GM21825 (cell line): Measurements from ENCODE around the gene TRABD.
"Not testable (repeated sequence)": the region's sequence is repeated elsewhere in the genome, so short reads cannot be mapped to it uniquely, and the experiment has no call there.

ENCODE experiments used
- ATAC-seq: cut with Tn5 transposase; IDR thresholded peaks from one replicate; pipeline ENCODE4 v1.9.1; 2021; ENCODE audit warnings: mild to moderate bottlenecking, moderate library complexity; ENCODE audit not compliant: unreplicated experiment

Gene TRABD

GRCh38 chr22:50151571-50152537, 33.9 kb upstream of the TRABD start:
- ATAC-seq, result no peak

DNA sequence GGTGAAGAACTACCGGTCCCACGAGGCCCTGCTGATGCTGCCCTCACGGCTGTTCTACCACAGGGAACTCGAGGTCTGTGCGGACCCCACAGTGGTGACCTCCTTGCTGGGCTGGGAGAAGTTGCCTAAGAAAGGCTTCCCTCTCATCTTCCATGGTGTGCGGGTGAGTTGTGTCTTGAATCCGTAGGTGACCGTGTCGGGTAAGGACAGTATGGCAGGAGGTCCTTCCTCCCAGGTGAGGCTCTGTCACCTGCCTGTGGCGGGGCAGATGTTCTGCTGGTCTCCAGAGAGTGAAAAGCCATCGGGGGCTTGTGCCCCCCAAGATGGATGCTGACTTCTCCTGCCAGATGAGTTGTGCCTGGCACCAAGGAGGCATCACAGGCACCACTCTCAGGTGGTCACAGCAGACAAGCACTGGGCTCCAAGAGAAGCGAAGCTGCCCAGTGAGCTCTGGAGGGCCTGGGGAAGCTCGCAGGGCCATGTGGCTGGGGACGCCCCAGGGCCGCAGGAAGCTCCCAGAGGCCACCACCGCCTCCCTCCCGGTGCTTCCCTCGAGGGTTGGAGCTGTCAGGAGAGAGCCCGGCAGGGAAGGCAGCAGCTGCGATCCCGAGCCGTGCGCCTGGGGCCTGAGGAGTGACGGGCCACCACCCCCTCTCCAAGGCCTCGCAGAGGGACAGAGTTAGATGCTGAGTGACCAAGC, 32.5 kb upstream of the TRABD start:
- ATAC-seq, result no peak

DNA sequence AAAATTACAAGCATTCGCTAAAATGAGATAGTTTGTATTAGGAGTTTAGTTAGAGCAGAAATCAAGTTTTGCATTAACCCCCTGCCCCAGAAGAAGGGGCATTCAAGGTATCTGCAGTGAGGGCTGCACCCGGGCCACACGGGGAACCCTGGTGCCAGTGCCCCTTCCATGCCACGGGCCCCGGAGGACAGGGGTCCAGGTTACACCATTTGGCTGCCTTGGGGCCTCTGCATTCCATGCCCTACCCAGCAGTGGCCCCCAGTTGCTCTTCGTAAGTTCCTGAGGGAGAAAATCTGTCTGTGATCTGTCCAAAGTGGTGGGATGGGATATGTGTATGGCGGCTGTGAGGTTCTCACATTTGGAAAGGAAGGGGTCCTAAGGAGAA, 32.0 kb upstream of the TRABD start:
- no peak for ATAC-seq

DNA sequence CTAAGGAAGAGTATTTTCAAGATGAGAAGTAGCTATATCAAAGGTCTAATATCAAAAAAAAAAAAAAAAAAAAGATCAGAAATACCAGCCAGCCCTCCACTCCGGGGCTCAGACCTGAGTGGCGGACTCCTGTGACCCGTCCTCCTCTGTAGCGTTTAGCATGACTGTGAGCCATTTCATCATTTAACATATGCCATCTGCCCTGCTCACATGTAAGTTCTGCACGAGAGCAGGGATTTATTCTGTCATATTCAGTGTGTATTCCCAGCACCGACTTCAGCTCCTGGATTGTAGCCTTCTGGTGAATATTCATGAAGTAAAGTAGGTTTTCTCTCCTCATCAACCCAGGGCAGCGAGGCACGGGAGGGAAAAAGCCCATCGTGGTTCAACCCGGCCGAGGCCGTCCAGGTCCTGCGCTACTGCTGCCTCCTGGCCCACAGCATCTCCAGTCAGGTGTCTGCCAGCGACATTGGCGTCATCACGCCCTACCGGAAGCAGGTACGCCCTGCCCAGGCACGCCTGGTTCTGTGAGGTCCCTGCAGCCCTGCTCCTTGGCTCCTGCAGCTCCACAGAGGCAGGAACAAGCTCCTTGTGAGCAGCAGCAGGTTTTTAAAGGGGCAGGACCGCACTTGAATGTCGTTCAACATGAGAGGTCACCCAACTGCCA, 27.9 kb upstream of the TRABD start:
- ATAC-seq, result no peak

DNA sequence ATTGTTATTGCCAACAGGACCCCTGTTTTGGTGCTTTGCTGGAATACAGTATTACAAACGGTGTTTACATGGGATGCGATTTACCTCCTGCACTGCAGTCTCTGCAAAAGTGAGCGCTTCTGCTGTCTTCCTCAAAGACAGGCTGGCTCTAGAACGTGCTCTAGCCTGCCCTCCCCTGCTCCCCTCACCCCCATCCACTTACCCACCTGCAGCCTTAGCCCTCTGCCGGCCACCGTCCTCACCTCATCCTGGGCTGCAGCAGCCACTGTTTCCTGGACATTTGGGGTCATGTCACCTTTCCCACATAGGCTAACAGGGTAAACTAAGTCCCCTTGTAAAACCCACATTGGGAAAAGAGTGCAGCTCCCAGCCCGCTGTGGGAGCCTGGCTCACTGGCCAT, 24.8 kb upstream of the TRABD start:
- no peak for ATAC-seq

- ATAC-seq, result no peak
Observed at GRCh38 chr22:50161508-50162390, 24.0 kb upstream of the TRABD start.

DNA sequence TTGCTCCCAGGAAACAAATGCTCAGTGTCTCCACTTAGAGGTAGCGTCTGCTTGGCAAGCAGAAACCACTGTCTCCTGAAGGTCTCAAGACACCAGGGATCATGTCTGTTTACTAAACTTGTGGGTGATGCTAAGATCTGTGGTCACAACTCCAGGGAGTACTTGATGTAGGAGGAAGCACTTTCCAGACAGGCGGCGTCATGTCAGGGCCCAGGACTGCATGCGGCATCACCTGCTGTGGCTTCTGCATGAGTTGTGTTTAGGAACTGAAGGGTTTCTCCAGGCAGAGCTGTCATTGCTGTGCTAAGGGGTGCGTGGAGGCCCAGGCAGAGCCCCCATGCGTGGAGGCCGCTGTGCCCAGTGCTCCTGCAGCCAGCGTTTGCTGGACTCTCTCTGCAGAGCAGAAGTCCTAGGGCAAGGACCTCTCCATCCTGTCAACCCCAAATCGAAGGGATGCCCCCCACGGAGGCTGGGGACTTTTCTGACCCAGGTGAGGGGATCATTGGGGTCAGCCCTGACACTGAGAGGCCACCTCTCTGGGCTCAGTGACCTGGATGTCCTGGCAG, 23.2 kb upstream of the TRABD start:
- ATAC-seq, result no peak

DNA sequence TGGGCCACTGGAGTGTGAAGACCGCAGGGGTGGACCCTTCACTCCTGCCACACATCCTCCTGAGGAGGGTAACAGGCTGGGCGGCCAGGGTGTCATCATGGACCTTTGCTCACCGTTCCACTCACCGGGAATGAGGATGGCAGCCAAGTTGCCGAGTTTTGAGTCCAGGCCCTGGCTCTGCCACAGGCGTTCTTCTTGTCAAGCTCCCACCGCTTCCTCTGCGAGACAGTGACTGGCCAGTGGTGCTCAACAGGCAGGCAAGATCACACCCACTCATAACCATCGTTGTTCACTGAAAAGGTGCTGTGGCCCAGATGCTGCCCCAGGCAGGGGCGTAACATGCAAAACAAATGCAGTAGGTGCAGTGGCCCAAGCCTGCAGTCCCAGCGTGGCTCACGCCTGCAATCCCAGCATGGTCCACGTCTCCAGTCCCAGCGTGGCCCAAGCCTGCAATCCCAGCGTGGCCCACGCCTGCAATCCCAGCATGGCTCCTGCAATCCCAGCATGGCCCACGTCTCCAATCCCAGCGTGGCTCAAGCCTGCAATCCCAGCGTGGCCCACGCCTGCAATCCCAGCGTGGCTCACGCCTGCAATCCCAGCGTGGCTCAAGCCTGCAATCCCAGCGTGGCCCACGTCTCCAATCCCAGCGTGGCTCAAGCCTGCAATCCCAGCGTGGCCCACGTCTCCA, 20.1 kb upstream of the TRABD start:
- no peak for ATAC-seq

GRCh38 chr22:50167689-50168489, 17.8 kb upstream of the TRABD start:
- no peak for ATAC-seq

- ATAC-seq, result not testable (repeated sequence)
Observed at GRCh38 chr22:50168490-50169180, 17.1 kb upstream of the TRABD start.

DNA sequence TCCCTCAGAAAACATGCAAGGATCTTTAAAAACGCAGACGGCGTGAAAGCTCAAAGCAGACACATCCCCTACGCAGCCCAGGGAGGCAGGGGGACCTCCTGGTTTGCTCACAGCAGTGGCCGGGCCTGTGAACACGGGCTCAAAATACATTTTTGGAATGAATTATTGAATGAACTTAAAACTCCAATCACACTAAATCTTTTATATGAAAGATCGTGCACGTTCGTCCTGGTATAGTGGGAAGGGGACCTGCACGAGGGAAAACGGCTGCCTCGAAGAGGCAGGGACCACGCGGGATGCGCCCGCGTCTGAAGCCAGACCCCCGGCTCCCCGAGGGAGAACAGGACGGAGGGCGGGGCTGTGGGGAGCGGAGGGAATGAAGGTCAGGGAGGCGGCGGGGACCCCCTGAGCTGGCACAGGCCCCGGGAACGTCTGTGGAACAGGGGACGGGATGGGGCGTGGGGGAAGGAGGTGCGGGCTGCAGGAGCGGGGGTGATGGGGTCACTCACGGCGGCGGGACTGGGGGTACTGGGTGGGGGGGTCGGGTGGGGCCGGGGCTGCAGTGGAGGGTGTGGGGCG, 16.4 kb upstream of the TRABD start:
- ATAC-seq, result no peak

DNA sequence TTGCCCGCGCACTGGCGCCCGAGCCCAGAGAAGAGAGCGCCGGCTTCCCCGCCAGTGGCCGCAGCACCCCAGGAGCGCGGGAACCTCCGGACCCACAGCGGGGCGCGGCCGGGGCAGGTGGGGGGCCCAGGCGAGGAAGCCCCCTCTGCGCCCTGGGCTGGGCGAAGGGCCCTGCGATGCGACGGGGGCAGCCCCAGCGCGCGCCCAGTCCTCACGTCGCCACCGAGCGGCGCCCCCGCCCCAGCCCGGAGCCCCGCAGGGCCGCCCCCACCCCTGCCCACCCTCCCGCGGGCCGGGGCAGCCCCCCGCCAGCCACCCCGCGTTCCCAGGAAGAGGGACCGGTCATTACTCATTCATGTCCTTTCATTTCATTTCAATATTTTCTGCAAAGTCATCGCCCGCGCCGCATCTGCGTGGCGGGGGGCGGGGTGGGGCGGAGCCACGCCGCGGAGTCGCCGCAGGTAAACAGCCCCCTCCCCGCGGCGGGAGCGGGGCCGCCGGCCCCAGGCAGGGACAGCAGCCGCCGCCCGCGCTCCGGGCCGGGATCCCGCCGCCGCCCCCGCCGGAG, 15.9 kb upstream of the TRABD start:
- ATAC-seq, result no peak

DNA sequence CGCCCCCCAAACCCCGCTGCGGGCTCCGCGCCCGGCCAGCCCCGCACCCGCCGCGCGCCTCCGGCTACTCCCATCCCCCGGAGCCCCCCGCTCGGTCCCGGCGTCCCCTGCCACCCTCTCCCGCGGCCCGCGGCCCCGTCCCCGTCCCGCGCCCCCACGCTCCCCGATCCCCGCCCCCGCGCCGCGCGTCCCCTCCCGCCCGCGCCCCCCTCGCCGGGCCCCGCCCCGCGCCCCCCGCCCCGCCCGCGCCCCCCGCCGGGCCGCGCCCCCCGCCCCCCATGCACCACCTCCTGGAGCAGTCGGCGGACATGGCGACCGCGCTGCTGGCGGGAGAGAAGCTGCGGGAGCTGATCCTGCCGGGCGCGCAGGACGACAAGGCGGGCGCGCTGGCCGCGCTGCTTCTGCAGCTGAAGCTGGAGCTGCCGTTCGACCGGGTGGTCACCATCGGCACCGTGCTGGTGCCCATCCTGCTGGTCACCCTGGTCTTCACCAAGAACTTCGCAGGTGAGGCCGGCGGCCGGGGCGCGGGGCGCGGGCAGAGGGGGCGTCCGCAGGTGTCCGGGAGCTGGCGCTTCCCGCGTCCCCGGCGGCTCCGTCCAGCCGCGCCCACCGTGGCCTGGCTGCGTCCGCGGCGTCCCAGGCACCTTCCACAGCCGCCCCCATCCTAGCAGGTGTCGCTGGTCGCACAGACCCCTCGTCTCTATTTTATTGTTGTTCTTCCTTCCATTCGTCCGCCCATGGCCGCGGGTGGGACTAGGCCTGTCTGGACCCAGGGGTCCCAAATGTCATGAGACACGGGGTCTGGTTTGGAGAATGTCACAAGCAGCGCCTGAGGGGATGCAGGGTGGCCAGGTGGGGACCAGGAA, 15.0 kb upstream of the TRABD start, which contains the start of gene PANX2:
TSS of gene PANX2 (plus strand) at position 279 of the 866 bp plus-strand sequence. CDS start at position 279, 0 bp downstream.
- no peak for ATAC-seq

- no peak for ATAC-seq
Observed at GRCh38 chr22:50171319-50171964, 14.3 kb upstream of the TRABD start.

DNA sequence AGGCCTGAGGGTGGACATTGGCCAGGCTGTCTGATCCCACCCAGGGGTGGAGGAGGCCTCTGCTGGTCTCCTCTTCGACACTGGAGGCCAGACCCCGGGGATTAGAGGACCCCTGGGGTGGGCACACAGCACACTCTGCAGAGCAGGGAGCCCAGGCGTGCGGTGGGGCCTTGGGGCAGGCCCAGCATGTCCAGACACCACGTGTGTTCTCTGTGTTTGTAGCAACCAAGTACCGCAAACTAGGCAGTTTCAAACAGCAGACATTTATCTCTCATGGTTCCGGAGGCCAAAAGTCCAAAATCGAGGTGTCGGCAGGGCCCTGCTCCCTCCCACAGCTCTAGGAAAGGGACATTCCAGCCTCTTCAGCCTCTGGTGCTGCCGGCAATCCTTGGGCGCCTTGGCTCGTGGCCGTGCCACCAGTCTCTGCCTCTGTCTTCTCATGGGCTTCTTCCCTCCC, 13.7 kb upstream of the TRABD start:
- ATAC-seq, result no peak
